Endothelial cell (in vitro differentiated cells): Measurements from ENCODE around the gene DGKB. TPM values are rescaled to one million over a fixed set of nuclear protein-coding genes. Genes with fewer than 3 reads are reported as not detected.

Source experiments
- DNase-seq: peaks from one replicate; pipeline ENCODE4 v3.0.0; 2021; ENCODE audit warnings: low spot score
- H3K27ac Mint-ChIP-seq: one replicate; pipeline ENCODE4 v1.8.0; 2021; ENCODE audit warnings: mixed read lengths, inconsistent platforms; ENCODE audit not compliant: unreplicated experiment
- H3K27me3 Mint-ChIP-seq: one replicate; pipeline ENCODE4 v1.8.0; 2021; ENCODE audit warnings: mild to moderate bottlenecking, moderate library complexity, mixed read lengths, inconsistent platforms; ENCODE audit not compliant: unreplicated experiment
- H3K36me3 Mint-ChIP-seq: one replicate; pipeline ENCODE4 v1.8.0; 2021; ENCODE audit warnings: mild to moderate bottlenecking, low read depth, mixed read lengths, inconsistent platforms; ENCODE audit not compliant: unreplicated experiment
- H3K4me1 Mint-ChIP-seq: one replicate; pipeline ENCODE4 v1.8.0; 2021; ENCODE audit warnings: mild to moderate bottlenecking, mixed read lengths, inconsistent platforms; ENCODE audit not compliant: unreplicated experiment
- H3K4me3 Mint-ChIP-seq: one replicate; pipeline ENCODE4 v1.8.0; 2021; ENCODE audit warnings: mild to moderate bottlenecking, mixed read lengths, inconsistent platforms; ENCODE audit not compliant: unreplicated experiment
- H3K9me3 Mint-ChIP-seq: one replicate; pipeline ENCODE4 v1.8.0; 2021; ENCODE audit warnings: mixed read lengths, inconsistent platforms; ENCODE audit not compliant: unreplicated experiment
- CTCF ChIP-seq: fragments of 200-600 bp; sonication (generic); IDR thresholded peaks from one replicate; pipeline ENCODE4 v1.5.0; 2021; ENCODE audit warnings: antibody characterized with exemption; ENCODE audit not compliant: unreplicated experiment
- total RNA-seq: library from RNA; stranded (reverse); fragmentation: NEBNext Ultra II Directional; extraction: Animal tissue kit (Norgen Biotek cat#: 25700); gene quantifications from one replicate; pipeline ENCODE4 v1.2.1, GENCODE V29; 2021; ENCODE audit not compliant: unreplicated experiment

Gene DGKB
- total RNA-seq, 1 donor from 2014 or later, result 0.46 TPM

- H3K4me3 Mint-ChIP-seq, result no peak overlapping the region
- H3K4me1 Mint-ChIP-seq, result no peaks in the 10 kb centered on the region
- no peak for DNase-seq
- H3K36me3 Mint-ChIP-seq, result no peaks in the 10 kb centered on the region
- H3K9me3 Mint-ChIP-seq, result no peaks in the 10 kb centered on the region
- H3K27me3 Mint-ChIP-seq, result no peaks in the 10 kb centered on the region
- no peak for TF ChIP-seq CTCF
- H3K27ac Mint-ChIP-seq, result no peak overlapping the region
Measured at GRCh38 chr7:14336256-14336655, 566.3 kb downstream of the DGKB start.

- H3K27ac Mint-ChIP-seq, result no peak overlapping the region
- H3K4me3 Mint-ChIP-seq, result no peak overlapping the region
- no peak for TF ChIP-seq CTCF
- H3K27me3 Mint-ChIP-seq, result no peaks in the 10 kb centered on the region
- DNase-seq, result no peak
- H3K36me3 Mint-ChIP-seq, result no peaks in the 10 kb centered on the region
- H3K9me3 Mint-ChIP-seq, result no peaks in the 10 kb centered on the region
- no peaks in the 10 kb centered on the region for H3K4me1 Mint-ChIP-seq
Measured at GRCh38 chr7:14332155-14332554, 570.4 kb downstream of the DGKB start.

DNA sequence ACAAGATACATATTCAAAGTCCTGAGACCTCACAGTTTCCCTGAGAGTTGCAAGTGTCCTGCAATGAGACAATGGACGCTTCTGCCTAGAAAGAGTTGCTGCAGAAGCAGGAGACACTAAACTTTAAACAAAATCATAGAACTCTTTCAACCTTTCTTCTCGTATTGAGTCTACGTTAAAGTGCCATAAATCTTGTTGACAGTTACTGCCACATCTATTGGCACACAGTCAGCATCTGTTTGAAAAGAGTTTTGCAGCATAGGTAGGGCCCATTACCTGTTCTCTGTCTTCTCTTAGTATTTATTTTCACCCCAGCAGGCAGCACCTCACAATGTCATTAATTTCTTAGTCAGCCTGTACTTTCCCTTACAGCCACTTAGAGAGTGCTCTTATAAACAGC lies 577.8 kb downstream of the DGKB start:
- H3K9me3 Mint-ChIP-seq, result no peaks in the 10 kb centered on the region
- H3K27me3 Mint-ChIP-seq, result no peaks in the 10 kb centered on the region

DNA sequence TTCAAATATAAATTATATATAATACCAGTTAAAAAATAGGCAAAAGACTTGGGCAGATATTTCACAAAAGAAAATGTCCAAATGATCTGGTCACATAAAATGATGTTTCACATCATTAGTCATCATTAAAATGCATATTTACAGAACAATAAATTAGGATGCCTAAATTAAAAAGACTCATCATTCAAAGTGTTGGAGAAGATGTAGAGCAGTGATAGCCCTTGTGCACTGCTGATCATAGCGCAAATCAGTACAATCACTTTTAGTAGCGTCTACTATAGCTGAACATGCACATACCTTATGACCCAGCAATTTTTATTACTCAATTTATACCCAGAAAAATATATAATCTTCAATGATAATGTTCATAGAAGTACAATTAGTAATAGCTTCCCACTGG lies 579.8 kb downstream of the DGKB start:
- no peaks in the 10 kb centered on the region for H3K9me3 Mint-ChIP-seq
- H3K27me3 Mint-ChIP-seq, result no peaks in the 10 kb centered on the region
- DNase-seq, result no peak
- H3K36me3 Mint-ChIP-seq, result no peaks in the 10 kb centered on the region
- H3K4me1 Mint-ChIP-seq, result no peaks in the 10 kb centered on the region
- H3K4me3 Mint-ChIP-seq, result no peak overlapping the region
- H3K27ac Mint-ChIP-seq, result no peak overlapping the region
- no peak for TF ChIP-seq CTCF

More for the DNA sequence above, 577.8 kb downstream of the DGKB start:
- no peak overlapping the region for H3K4me3 Mint-ChIP-seq
- no peak for TF ChIP-seq CTCF
- no peaks in the 10 kb centered on the region for H3K36me3 Mint-ChIP-seq
- H3K4me1 Mint-ChIP-seq, result no peaks in the 10 kb centered on the region
- DNase-seq, result no peak
- no peak overlapping the region for H3K27ac Mint-ChIP-seq

DNA sequence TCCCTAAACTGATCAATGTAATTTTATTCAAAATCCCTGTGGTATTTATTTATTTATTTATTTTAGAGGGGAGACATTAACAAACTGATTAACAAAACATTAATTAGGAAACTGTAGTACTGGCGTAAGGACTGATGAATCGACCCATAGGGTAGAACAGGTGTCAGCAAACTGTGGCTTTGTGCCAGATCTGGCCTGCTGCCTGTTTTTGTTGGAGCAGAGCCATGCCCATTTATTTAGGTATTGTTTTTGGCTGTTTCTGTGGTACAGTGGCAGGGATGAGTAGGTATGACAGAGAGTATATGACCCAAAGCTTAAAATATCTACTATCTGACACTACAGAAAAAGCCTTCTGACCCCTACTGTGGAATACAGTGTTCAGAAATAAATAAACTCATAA lies 580.6 kb downstream of the DGKB start:
- TF ChIP-seq CTCF, result no peak
- H3K4me1 Mint-ChIP-seq, result no peaks in the 10 kb centered on the region
- no peaks in the 10 kb centered on the region for H3K27me3 Mint-ChIP-seq
- H3K4me3 Mint-ChIP-seq, result no peak overlapping the region
- no peaks in the 10 kb centered on the region for H3K36me3 Mint-ChIP-seq
- H3K9me3 Mint-ChIP-seq, result no peaks in the 10 kb centered on the region
- DNase-seq, result no peak
- no peak overlapping the region for H3K27ac Mint-ChIP-seq
